NCI-H774 (cell line): ENCODE data around the gene OR13J1.

Source experiments
- DNase-seq: peaks from one replicate; lab custom pipeline; 2025; lab: John Stamatoyannopoulos, UW

The OR13J1 gene

GRCh38 chr9:35859310-35859989 lies 10.8 kb downstream of the OR13J1 start:
- no peak for DNase-seq

GRCh38 chr9:35858458-35858857 lies 11.7 kb downstream of the OR13J1 start:
- no peak for DNase-seq

- DNase-seq, result no peak
Observed at GRCh38 chr9:35856882-35857281, 13.3 kb downstream of the OR13J1 start.

GRCh38 chr9:35856206-35856605 lies 14.0 kb downstream of the OR13J1 start:
- DNase-seq, result no peak

- DNase-seq, result no peak
Observed at GRCh38 chr9:35854091-35854762, 16.0 kb downstream of the OR13J1 start.

- no peak for DNase-seq
Observed at GRCh38 chr9:35852876-35853865, 17.0 kb downstream of the OR13J1 start.

- DNase-seq, result no peak
Observed at GRCh38 chr9:35852267-35852815, 17.9 kb downstream of the OR13J1 start.

GRCh38 chr9:35847792-35848572 lies 22.2 kb downstream of the OR13J1 start:
- no peak for DNase-seq

GRCh38 chr9:35845824-35846771 lies 24.1 kb downstream of the OR13J1 start:
- no peak for DNase-seq

GRCh38 chr9:35844628-35845270 lies 25.5 kb downstream of the OR13J1 start:
- DNase-seq, result no peak

GRCh38 chr9:35842795-35843194 lies 27.4 kb downstream of the OR13J1 start:
- DNase-seq, result no peak

- no peak for DNase-seq
Observed at GRCh38 chr9:35842020-35842745, 28.0 kb downstream of the OR13J1 start.

GRCh38 chr9:35841645-35841900 lies 28.6 kb downstream of the OR13J1 start:
- no peak for DNase-seq

- DNase-seq, result no peak
Observed at GRCh38 chr9:35840881-35841644, 29.1 kb downstream of the OR13J1 start.

GRCh38 chr9:35839926-35840325 lies 30.3 kb downstream of the OR13J1 start:
- DNase-seq, result no peak

GRCh38 chr9:35836595-35836994 lies 33.6 kb downstream of the OR13J1 start:
- no peak for DNase-seq

GRCh38 chr9:35835766-35836165 lies 34.4 kb downstream of the OR13J1 start:
- no peak for DNase-seq

- no peak for DNase-seq
Observed at GRCh38 chr9:35835216-35835632, 35.0 kb downstream of the OR13J1 start.
